Measurements from ENCODE around the gene RBM28. TPM values are rescaled to one million over a fixed set of nuclear protein-coding genes. Genes with fewer than 3 reads are reported as not detected.

RBM28 gene
- total RNA-seq, 2 experiments from 2014 or later: 80.2 to 81.8 TPM

GRCh38 chr7:128335730-128336129 lies 8.0 kb downstream of the RBM28 start:
- Mint-ChIP-seq H3K27ac (no peak overlapping the region), H3K9me3 (no peaks in the 10 kb centered on the region), H3K36me3 (peaks cover 12% of the 10 kb centered on the region), H3K27me3 (no peaks in the 10 kb centered on the region), H3K4me1 (peaks cover 9% of the 10 kb centered on the region), H3K4me3 (no peak overlapping the region)
- DNase-seq: no peak

- Mint-ChIP-seq H3K36me3 (peaks cover 23% of the 10 kb centered on the region), H3K27me3 (no peaks in the 10 kb centered on the region), H3K4me3 (no peak overlapping the region), H3K4me1 (peaks cover 31% of the 10 kb centered on the region), H3K9me3 (no peaks in the 10 kb centered on the region), H3K27ac (no peak overlapping the region)
- no peak for DNase-seq
Measured at GRCh38 chr7:128324368-128324680, 19.4 kb downstream of the RBM28 start.

GRCh38 chr7:128323459-128324367 lies 20.0 kb downstream of the RBM28 start:
- Mint-ChIP-seq H3K27ac (no peak overlapping the region), H3K9me3 (no peaks in the 10 kb centered on the region), H3K4me1 (peaks cover 33% of the 10 kb centered on the region), H3K36me3 (peaks cover 27% of the 10 kb centered on the region), H3K4me3 (no peak overlapping the region), H3K27me3 (no peaks in the 10 kb centered on the region)
- DNase-seq: no peak

- Mint-ChIP-seq H3K4me3 (no peak overlapping the region), H3K4me1 (peaks cover 33% of the 10 kb centered on the region), H3K27me3 (no peaks in the 10 kb centered on the region), H3K27ac (no peak overlapping the region), H3K9me3 (no peaks in the 10 kb centered on the region), H3K36me3 (peaks cover 31% of the 10 kb centered on the region)
- DNase-seq: no peak
Measured at GRCh38 chr7:128323040-128323439, 20.7 kb downstream of the RBM28 start.

GRCh38 chr7:128322040-128322643 lies 21.6 kb downstream of the RBM28 start:
- no peak overlapping the region for H3K4me3 Mint-ChIP-seq
- H3K27me3 Mint-ChIP-seq: no peaks in the 10 kb centered on the region
- peaks cover 33% of the 10 kb centered on the region for H3K4me1 Mint-ChIP-seq
- DNase-seq: peak; percentile 6
- no peaks in the 10 kb centered on the region for H3K9me3 Mint-ChIP-seq
- H3K36me3 Mint-ChIP-seq: peaks cover 39% of the 10 kb centered on the region
- peak overlapping the region; percentile 43 for H3K27ac Mint-ChIP-seq

GRCh38 chr7:128321044-128321422 lies 22.7 kb downstream of the RBM28 start:
- H3K4me1 Mint-ChIP-seq: peaks cover 33% of the 10 kb centered on the region
- H3K27me3 Mint-ChIP-seq: no peaks in the 10 kb centered on the region
- H3K4me3 Mint-ChIP-seq: no peak overlapping the region
- H3K27ac Mint-ChIP-seq: peak overlapping the region; percentile 69
- H3K36me3 Mint-ChIP-seq: peaks cover 40% of the 10 kb centered on the region
- H3K9me3 Mint-ChIP-seq: no peaks in the 10 kb centered on the region
- no peak for DNase-seq

- Mint-ChIP-seq H3K27me3 (no peaks in the 10 kb centered on the region), H3K36me3 (peaks cover 42% of the 10 kb centered on the region), H3K4me1 (peaks cover 33% of the 10 kb centered on the region), H3K27ac (no peak overlapping the region), H3K9me3 (no peaks in the 10 kb centered on the region), H3K4me3 (no peak overlapping the region)
- no peak for DNase-seq
Measured at GRCh38 chr7:128318691-128319090, 25.0 kb downstream of the RBM28 start.

- no peaks in the 10 kb centered on the region for H3K4me1 Mint-ChIP-seq
- H3K27ac Mint-ChIP-seq: no peak overlapping the region
- no peaks in the 10 kb centered on the region for H3K9me3 Mint-ChIP-seq
- peaks cover 16% of the 10 kb centered on the region for H3K36me3 Mint-ChIP-seq
- H3K27me3 Mint-ChIP-seq: no peaks in the 10 kb centered on the region
- no peak for DNase-seq
- no peak overlapping the region for H3K4me3 Mint-ChIP-seq
Measured at GRCh38 chr7:128311013-128311412, 32.7 kb downstream of the RBM28 start.

- H3K4me1 Mint-ChIP-seq: no peaks in the 10 kb centered on the region
- H3K27me3 Mint-ChIP-seq: no peaks in the 10 kb centered on the region
- H3K27ac Mint-ChIP-seq: no peak overlapping the region
- H3K4me3 Mint-ChIP-seq: no peak overlapping the region
- H3K9me3 Mint-ChIP-seq: no peaks in the 10 kb centered on the region
- no peak for DNase-seq
- peaks cover 16% of the 10 kb centered on the region for H3K36me3 Mint-ChIP-seq
Measured at GRCh38 chr7:128310499-128310898, 33.2 kb downstream of the RBM28 start.

GRCh38 chr7:128309976-128310375 lies 33.7 kb downstream of the RBM28 start:
- Mint-ChIP-seq H3K4me3 (no peak overlapping the region), H3K4me1 (no peaks in the 10 kb centered on the region), H3K9me3 (no peaks in the 10 kb centered on the region), H3K36me3 (peaks cover 17% of the 10 kb centered on the region), H3K27me3 (no peaks in the 10 kb centered on the region), H3K27ac (no peak overlapping the region)
- no peak for DNase-seq

- Mint-ChIP-seq H3K9me3 (no peaks in the 10 kb centered on the region), H3K4me1 (no peaks in the 10 kb centered on the region), H3K27me3 (no peaks in the 10 kb centered on the region), H3K27ac (no peak overlapping the region), H3K4me3 (no peak overlapping the region), H3K36me3 (peaks cover 15% of the 10 kb centered on the region)
- DNase-seq: no peak
Measured at GRCh38 chr7:128309124-128309523, 34.6 kb downstream of the RBM28 start.

- no peaks in the 10 kb centered on the region for H3K4me1 Mint-ChIP-seq
- H3K4me3 Mint-ChIP-seq: no peak overlapping the region
- no peaks in the 10 kb centered on the region for H3K9me3 Mint-ChIP-seq
- DNase-seq: no peak
- H3K36me3 Mint-ChIP-seq: peaks cover 12% of the 10 kb centered on the region
- no peaks in the 10 kb centered on the region for H3K27me3 Mint-ChIP-seq
- H3K27ac Mint-ChIP-seq: no peak overlapping the region
Measured at GRCh38 chr7:128307061-128307460, 36.6 kb downstream of the RBM28 start.

- peaks cover 10% of the 10 kb centered on the region for H3K36me3 Mint-ChIP-seq
- no peak overlapping the region for H3K4me3 Mint-ChIP-seq
- H3K27ac Mint-ChIP-seq: no peak overlapping the region
- H3K4me1 Mint-ChIP-seq: no peaks in the 10 kb centered on the region
- no peaks in the 10 kb centered on the region for H3K27me3 Mint-ChIP-seq
- H3K9me3 Mint-ChIP-seq: no peaks in the 10 kb centered on the region
- no peak for DNase-seq
Measured at GRCh38 chr7:128304212-128304611, 39.5 kb downstream of the RBM28 start.

- Mint-ChIP-seq H3K4me3 (no peak overlapping the region), H3K4me1 (no peaks in the 10 kb centered on the region), H3K36me3 (peaks cover 10% of the 10 kb centered on the region), H3K27ac (no peak overlapping the region), H3K27me3 (no peaks in the 10 kb centered on the region), H3K9me3 (no peaks in the 10 kb centered on the region)
- DNase-seq: no peak
Measured at GRCh38 chr7:128303643-128304042, 40.1 kb downstream of the RBM28 start.

GRCh38 chr7:128303133-128303532 lies 40.6 kb downstream of the RBM28 start:
- Mint-ChIP-seq H3K4me1 (no peaks in the 10 kb centered on the region), H3K9me3 (no peaks in the 10 kb centered on the region), H3K4me3 (no peak overlapping the region), H3K36me3 (peaks cover 9% of the 10 kb centered on the region), H3K27ac (no peak overlapping the region), H3K27me3 (no peaks in the 10 kb centered on the region)
- DNase-seq: no peak

GRCh38 chr7:128302139-128302538 lies 41.6 kb downstream of the RBM28 start:
- Mint-ChIP-seq H3K27ac (no peak overlapping the region), H3K36me3 (peaks cover 10% of the 10 kb centered on the region), H3K27me3 (no peaks in the 10 kb centered on the region), H3K4me3 (no peak overlapping the region), H3K9me3 (no peaks in the 10 kb centered on the region), H3K4me1 (no peaks in the 10 kb centered on the region)
- no peak for DNase-seq
